Measurements from ENCODE around the gene CATSPERD. TPM values are rescaled to one million over a fixed set of nuclear protein-coding genes. Genes with fewer than 3 reads are reported as not detected.
A peak's percentile ranks its signal among the peaks of the same experiment; 100 is the strongest.

Gene CATSPERD
- total and polyA plus RNA-seq, 9 of the 15 experiments (the other 6 are each of a cell fraction or from before 2014, with no cell fraction given): not detected

- Histone ChIP-seq H3K36me3 (ENCODE audit: control insufficient read depth, insufficient read depth, low read length) (peaks cover 68% of the 10 kb centered on the region), H3K4me1 (replicated peaks in 1 of 2; ENCODE audit: control insufficient read depth in 2 of 2, insufficient read depth in 2 of 2, low read length in 2 of 2) (peaks cover 14 to 75% of the 10 kb centered on the region in 2 experiments), H2AFZ (ENCODE audit: low read depth, low read length) (no peak overlapping the region), H3K4me2 (ENCODE audit: insufficient read depth, low read length) (peak overlapping the region; percentile 93), H3K9ac (ENCODE audit: insufficient read depth in 1 of 2, low read depth in 2 of 2, low read length in 2 of 2) (peak overlapping the region; percentile 94 to 98), H3K9me3 (replicated peaks; ENCODE audit: control insufficient read depth, insufficient read depth, low read depth, low read length) (no peaks in the 10 kb centered on the region), H3K27ac (ENCODE audit: extremely low read depth, low read depth, low read length) (peak overlapping the region; percentile 96), H3K79me2 (ENCODE audit: control insufficient read depth, insufficient read depth, low read length) (peaks cover 67% of the 10 kb centered on the region), H3K27me3 (ENCODE audit: control insufficient read depth in 2 of 2, insufficient read depth in 2 of 2, low read length in 2 of 2) (no peaks in the 10 kb centered on the region), H4K20me1 (replicated peaks; ENCODE audit: control insufficient read depth, insufficient read depth, low read length) (peaks cover 55% of the 10 kb centered on the region), H3K9me1 (ENCODE audit: control insufficient read depth, insufficient read depth, low read length) (peaks cover 17% of the 10 kb centered on the region), H3K4me3 (peak overlapping the region; percentile 100)
- in situ Hi-C loops (cut with MboI) (no loop called here), intact Hi-C loops (cut with micrococcal nuclease) (loop anchor here (1.0 to 2.0 kb wide), 2 partner anchors 26 to 99 kb away; partner anchors contain the start of gene DUS3L)
- WGBS (ENCODE audit: insufficient coverage, low coverage, missing lambda C conversion rate): 10% methylated on average over 39 of the region's 42 CpGs
- BruUV-seq (replicated peaks): no TSS peak
- ChIA-PET CTCF (ENCODE audit: low intra/inter-chr PET ratio) (interaction anchor here (0.6 kb wide), 1 partner anchor 77 kb away, joined by 3 read pairs; no protein-coding TSS in a partner anchor), POLR2A (interaction anchor here (0.6 to 2.7 kb wide), 13 partner anchors 8 to 212 kb away, joined by 3 to 31 read pairs (median 7); partner anchors contain the start of genes CATSPERD, LONP1, NDUFA11 and SAFB)
- DNase-seq (ENCODE audit: extremely low read depth in 1 of 4, low spot score in 3 of 4): peak in 2 of 4 experiments; percentile 63 to 78
- ATAC-seq: peak; percentile 37
- peak; percentile 85 for FAIRE-seq
- TF ChIP-seq NRF1 (conservative IDR thresholded peaks at IDR 0.05 in 1 of 2, IDR thresholded peaks at IDR 0.05 in 1 of 2): peak in 1 of 2 experiments; percentile 37; a peak in 1 of 4 replicates
- TF ChIP-seq TAF15 (IDR thresholded peaks at IDR 0.05; ENCODE audit: low read depth, low read length): peak; percentile 48
- peak; percentile 83 for TF ChIP-seq POLR2G (IDR thresholded peaks at IDR 0.05; ENCODE audit: low read depth, low read length)
- peak; percentile 28; the same call in 1 of the 2 replicates for TF ChIP-seq MYNN (IDR thresholded peaks at IDR 0.05)
- TF ChIP-seq MYNN (CRISPR knock-in tag; IDR thresholded peaks at IDR 0.05): no peak
- no peak for TF ChIP-seq CHCHD3 (CRISPR knock-in tag; IDR thresholded peaks at IDR 0.05)
- no peak for TF ChIP-seq SP2 (IDR thresholded peaks at IDR 0.05; ENCODE audit: extremely low read depth, low read depth, low read length, poor library complexity, severe bottlenecking)
- TF ChIP-seq CREB1 (IDR thresholded peaks at IDR 0.05): peak; percentile 9
- 0 out of 2 replicates have a peak, but pooled peaks have one; percentile 27 for TF ChIP-seq CREB1 (CRISPR knock-in tag; IDR thresholded peaks at IDR 0.05)
- TF ChIP-seq HBP1 (CRISPR knock-in tag; IDR thresholded peaks at IDR 0.05): 0 out of 2 replicates have a peak, but pooled peaks have one; percentile 9
- TF ChIP-seq SUPT5H (IDR thresholded peaks at IDR 0.05): peak; percentile 78
- no peak for TF ChIP-seq NFATC3 (IDR thresholded peaks at IDR 0.05)
- TF ChIP-seq HES1 (IDR thresholded peaks at IDR 0.05; ENCODE audit: low read depth): no peak
- TF ChIP-seq SIRT6 (IDR thresholded peaks at IDR 0.05; ENCODE audit: low read depth, low read length): peak; percentile 98
- peak; percentile 73 for TF ChIP-seq HMGN3 (IDR thresholded peaks at IDR 0.05; ENCODE audit: borderline replicate concordance, extremely low read depth, insufficient read length, low read depth, low read length)
Observed at GRCh38 chr19:5691822-5692722, 28.4 kb upstream of the CATSPERD start.

Data from K562 (cell line).